Smooth muscle cell (in vitro differentiated cells): ENCODE results near the gene TFE3. TPM values are rescaled to one million over a fixed set of nuclear protein-coding genes. Genes with fewer than 3 reads are reported as not detected.
A peak's percentile ranks its signal among the peaks of the same experiment; 100 is the strongest.

Source experiments
- DNase-seq: peaks from one replicate; lab custom pipeline; 2025; ENCODE audit not compliant: unreplicated experiment; lab: John Stamatoyannopoulos, UW
- H2AFZ ChIP-seq: fragments of 200-600 bp; sonication (generic); 2 replicates; pipeline ENCODE4 v1.6.0; 2016; ENCODE audit warnings: antibody characterized with exemption, low read depth, mild to moderate bottlenecking
- H3F3A ChIP-seq: fragments of 200-600 bp; sonication (generic); 2 replicates; pipeline ENCODE4 v1.6.0; 2017; ENCODE audit warnings: antibody characterized with exemption, low read depth
- H3K27ac ChIP-seq: fragments of 200-600 bp; sonication (generic); 2 replicates; pipeline ENCODE4 v1.5.1; 2016; ENCODE audit warnings: low read depth, mild to moderate bottlenecking
- H3K27me3 ChIP-seq: fragments of 200-600 bp; sonication (generic); 2 replicates; pipeline ENCODE4 v1.6.1; 2016; ENCODE audit warnings: low read depth, mild to moderate bottlenecking
- H3K36me3 ChIP-seq: fragments of 200-600 bp; sonication (generic); 2 replicates; pipeline ENCODE4 v1.5.1; 2016; ENCODE audit warnings: low read depth
- H3K4me1 ChIP-seq: fragments of 200-600 bp; sonication (generic); 2 replicates; pipeline ENCODE4 v1.5.1; 2016; ENCODE audit warnings: low read depth
- H3K4me2 ChIP-seq: fragments of 200-600 bp; sonication (generic); 2 replicates; pipeline ENCODE4 v1.6.0; 2016; ENCODE audit warnings: mild to moderate bottlenecking
- H3K4me3 ChIP-seq: fragments of 200-600 bp; sonication (generic); 2 replicates; pipeline ENCODE4 v1.5.1; 2016; ENCODE audit warnings: mild to moderate bottlenecking
- H3K79me2 ChIP-seq: fragments of 200-600 bp; sonication (generic); 2 replicates; pipeline ENCODE4 v1.6.0; 2016; ENCODE audit warnings: low read depth, mild to moderate bottlenecking
- H3K9ac ChIP-seq: fragments of 200-600 bp; sonication (generic); 2 replicates; pipeline ENCODE4 v1.6.0; 2016; ENCODE audit warnings: low read depth
- H3K9me3 ChIP-seq: fragments of 200-600 bp; sonication (generic); replicated peaks from 2 replicates; pipeline ENCODE4 v1.5.1; 2016; ENCODE audit warnings: low read depth
- H4K20me1 ChIP-seq: fragments of 200-600 bp; sonication (generic); 2 replicates; pipeline ENCODE4 v1.6.0; 2016; ENCODE audit warnings: low read depth
- CTCF ChIP-seq: fragments of 200-600 bp; sonication (generic); IDR thresholded peaks from 2 replicates; pipeline ENCODE4 v1.5.1; 2017; ENCODE audit warnings: borderline replicate concordance, mild to moderate bottlenecking, antibody characterized with exemption; ENCODE audit not compliant: insufficient read depth, poor library complexity, severe bottlenecking
- WGBS: methylation state at CpG from one replicate; pipeline ENCODE4 v1.1.7; 2016; ENCODE audit warnings: low lambda C conversion rate; 5-methylcytosine and 5-hydroxymethylcytosine counted together
- polyA plus RNA-seq: library from polyadenylated mRNA; unstranded; fragments of >200 nt; fragmentation: Nextera tagmentation; extraction: Ambion mirVana; gene quantifications from 2 replicates; pipeline ENCODE4 v1.2.1, GENCODE V29; 2016
- total RNA-seq: library from RNA; depleted of rRNA; stranded (reverse); fragments of >200 nt; gene quantifications from 2 replicates; pipeline ENCODE4 v1.2.3, GENCODE V29; 2014

Gene TFE3
- total and polyA plus RNA-seq, 2 experiments from 2014 or later: 23.6 to 35.2 TPM

GRCh38 chrX:49061916-49062315 lies 18.8 kb upstream of the TFE3 start:
- Histone ChIP-seq H3K4me3 (no peak overlapping the region), H3K79me2 (no peaks in the 10 kb centered on the region), H3K4me1 (no peaks in the 10 kb centered on the region), H3K27ac (no peak overlapping the region), H4K20me1 (no peaks in the 10 kb centered on the region), H3K4me2 (no peak overlapping the region), H3F3A (no peaks in the 10 kb centered on the region), H3K9ac (no peak overlapping the region), H3K9me3 (no peaks in the 10 kb centered on the region), H3K36me3 (no peaks in the 10 kb centered on the region), H3K27me3 (no peaks in the 10 kb centered on the region), H2AFZ (no peak overlapping the region)
- no peak for DNase-seq
- TF ChIP-seq CTCF: no peak
- 82% methylated on average over 10 of the region's 10 CpGs for WGBS

- 91% methylated on average over 7 of the region's 7 CpGs for WGBS
Observed at GRCh38 chrX:49061490-49061889, 18.3 kb upstream of the TFE3 start.

GRCh38 chrX:49060914-49061313 lies 17.8 kb upstream of the TFE3 start:
- whole genome bisulfite sequencing: 66% methylated on average over 3 of the region's 3 CpGs
- H3F3A ChIP-seq: no peaks in the 10 kb centered on the region
- H3K4me1 ChIP-seq: no peaks in the 10 kb centered on the region
- TF ChIP-seq CTCF: no peak
- DNase-seq: no peak
- no peaks in the 10 kb centered on the region for H3K79me2 ChIP-seq
- no peak overlapping the region for H2AFZ ChIP-seq
- H3K9ac ChIP-seq: no peak overlapping the region
- no peaks in the 10 kb centered on the region for H4K20me1 ChIP-seq
- no peak overlapping the region for H3K4me3 ChIP-seq
- H3K27ac ChIP-seq: no peak overlapping the region
- no peaks in the 10 kb centered on the region for H3K27me3 ChIP-seq
- no peaks in the 10 kb centered on the region for H3K36me3 ChIP-seq
- H3K4me2 ChIP-seq: no peak overlapping the region
- no peaks in the 10 kb centered on the region for H3K9me3 ChIP-seq

More at GRCh38 chrX:49061490-49061889, 18.3 kb upstream of the TFE3 start:
- H3K27ac ChIP-seq: no peak overlapping the region
- no peaks in the 10 kb centered on the region for H3K36me3 ChIP-seq
- no peak overlapping the region for H3K4me2 ChIP-seq
- no peaks in the 10 kb centered on the region for H3K27me3 ChIP-seq
- DNase-seq: no peak
- H3K79me2 ChIP-seq: no peaks in the 10 kb centered on the region
- H3K4me1 ChIP-seq: no peaks in the 10 kb centered on the region
- H3K4me3 ChIP-seq: no peak overlapping the region
- no peak overlapping the region for H3K9ac ChIP-seq
- no peak overlapping the region for H2AFZ ChIP-seq
- no peaks in the 10 kb centered on the region for H4K20me1 ChIP-seq
- no peaks in the 10 kb centered on the region for H3K9me3 ChIP-seq
- H3F3A ChIP-seq: no peaks in the 10 kb centered on the region
- TF ChIP-seq CTCF: no peak

- Histone ChIP-seq H3K36me3 (no peaks in the 10 kb centered on the region), H3K9ac (no peak overlapping the region), H4K20me1 (no peaks in the 10 kb centered on the region), H3K4me2 (no peak overlapping the region), H3K79me2 (no peaks in the 10 kb centered on the region), H2AFZ (no peak overlapping the region), H3K4me3 (peak overlapping the region; percentile 41), H3K4me1 (no peaks in the 10 kb centered on the region), H3K27ac (peak overlapping the region; percentile 49), H3F3A (no peaks in the 10 kb centered on the region), H3K9me3 (no peaks in the 10 kb centered on the region), H3K27me3 (no peaks in the 10 kb centered on the region)
- DNase-seq: no peak
- 63% methylated on average over 10 of the region's 10 CpGs for WGBS
- TF ChIP-seq CTCF: no peak
Observed at GRCh38 chrX:49059681-49060085, 16.5 kb upstream of the TFE3 start.
